HCEC 1CT (cell line): Measurements from ENCODE around the gene CYB5D1.

Source experiments
- DNase-seq: peaks from one replicate; pipeline ENCODE4 v3.0.0-alpha.2; 2017

CYB5D1 gene

DNA sequence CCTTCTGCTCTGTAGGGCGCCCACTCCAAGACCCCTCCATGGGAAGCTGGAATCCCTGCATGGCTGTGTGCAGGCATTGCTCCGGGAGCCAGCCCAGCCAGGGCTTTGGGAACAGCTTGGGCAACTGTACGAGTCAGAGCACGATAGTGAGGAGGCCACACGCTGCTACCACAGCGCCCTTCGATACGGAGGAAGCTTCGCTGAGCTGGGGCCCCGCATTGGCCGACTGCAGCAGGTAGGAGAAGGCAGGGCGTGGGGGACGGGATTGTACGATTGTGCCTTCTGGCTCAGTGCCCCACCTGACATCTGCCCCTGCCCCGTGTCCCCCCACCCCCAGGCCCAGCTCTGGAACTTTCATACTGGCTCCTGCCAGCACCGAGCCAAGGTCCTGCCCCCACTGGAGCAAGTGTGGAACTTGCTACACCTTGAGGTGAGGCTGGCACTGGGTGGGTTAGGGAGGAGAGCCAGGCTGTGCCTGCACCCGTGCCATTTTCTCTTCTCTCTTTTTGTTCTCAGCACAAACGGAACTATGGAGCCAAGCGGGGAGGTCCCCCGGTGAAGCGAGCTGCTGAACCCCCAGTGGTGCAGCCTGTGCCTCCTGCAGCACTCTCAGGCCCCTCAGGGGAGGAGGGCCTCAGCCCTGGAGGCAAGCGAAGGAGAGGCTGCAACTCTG lies 11.6 kb upstream of the CYB5D1 start:
- DNase-seq, result no peak

DNA sequence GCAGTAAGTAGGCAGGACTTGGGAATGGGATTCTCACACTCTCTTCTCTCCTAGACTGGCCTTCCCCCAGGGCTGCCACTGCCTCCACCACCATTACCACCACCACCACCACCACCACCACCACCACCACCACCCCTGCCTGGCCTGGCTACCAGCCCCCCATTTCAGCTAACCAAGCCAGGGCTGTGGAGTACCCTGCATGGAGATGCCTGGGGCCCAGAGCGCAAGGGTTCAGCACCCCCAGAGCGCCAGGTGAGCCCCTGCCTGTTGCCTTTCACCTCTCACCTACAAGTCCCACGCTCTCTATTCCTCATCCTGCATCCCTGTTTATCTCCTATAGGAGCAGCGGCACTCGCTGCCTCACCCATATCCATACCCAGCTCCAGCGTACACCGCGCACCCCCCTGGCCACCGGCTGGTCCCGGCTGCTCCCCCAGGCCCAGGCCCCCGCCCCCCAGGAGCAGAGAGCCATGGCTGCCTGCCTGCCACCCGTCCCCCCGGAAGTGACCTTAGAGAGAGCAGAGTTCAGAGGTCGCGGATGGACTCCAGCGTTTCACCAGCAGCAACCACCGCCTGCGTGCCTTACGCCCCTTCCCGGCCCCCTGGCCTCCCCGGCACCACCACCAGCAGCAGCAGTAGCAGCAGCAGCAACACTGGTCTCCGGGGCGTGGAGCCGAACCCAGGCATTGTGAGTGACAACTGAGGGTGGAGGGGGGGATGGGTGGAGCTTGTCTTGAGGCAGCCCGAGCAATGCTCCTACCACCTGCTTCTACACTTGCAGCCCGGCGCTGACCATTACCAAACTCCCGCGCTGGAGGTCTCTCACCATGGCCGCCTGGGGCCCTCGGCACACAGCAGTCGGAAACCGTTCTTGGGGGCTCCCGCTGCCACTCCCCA lies 10.8 kb upstream of the CYB5D1 start:
- DNase-seq, result no peak

DNA sequence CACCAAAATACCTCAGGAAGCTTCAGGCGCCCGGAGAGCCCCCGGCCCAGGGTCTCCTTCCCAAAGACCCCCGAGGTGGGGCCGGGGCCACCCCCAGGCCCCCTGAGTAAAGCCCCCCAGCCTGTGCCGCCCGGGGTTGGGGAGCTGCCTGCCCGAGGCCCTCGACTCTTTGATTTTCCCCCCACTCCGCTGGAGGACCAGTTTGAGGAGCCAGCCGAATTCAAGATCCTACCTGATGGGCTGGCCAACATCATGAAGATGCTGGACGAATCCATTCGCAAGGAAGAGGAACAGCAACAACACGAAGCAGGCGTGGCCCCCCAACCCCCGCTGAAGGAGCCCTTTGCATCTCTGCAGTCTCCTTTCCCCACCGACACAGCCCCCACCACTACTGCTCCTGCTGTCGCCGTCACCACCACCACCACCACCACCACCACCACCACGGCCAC lies 9.6 kb upstream of the CYB5D1 start:
- DNase-seq, result no peak

- DNase-seq, result no peak
Measured at GRCh38 chr17:7848739-7849129, 9.1 kb upstream of the CYB5D1 start.

DNA sequence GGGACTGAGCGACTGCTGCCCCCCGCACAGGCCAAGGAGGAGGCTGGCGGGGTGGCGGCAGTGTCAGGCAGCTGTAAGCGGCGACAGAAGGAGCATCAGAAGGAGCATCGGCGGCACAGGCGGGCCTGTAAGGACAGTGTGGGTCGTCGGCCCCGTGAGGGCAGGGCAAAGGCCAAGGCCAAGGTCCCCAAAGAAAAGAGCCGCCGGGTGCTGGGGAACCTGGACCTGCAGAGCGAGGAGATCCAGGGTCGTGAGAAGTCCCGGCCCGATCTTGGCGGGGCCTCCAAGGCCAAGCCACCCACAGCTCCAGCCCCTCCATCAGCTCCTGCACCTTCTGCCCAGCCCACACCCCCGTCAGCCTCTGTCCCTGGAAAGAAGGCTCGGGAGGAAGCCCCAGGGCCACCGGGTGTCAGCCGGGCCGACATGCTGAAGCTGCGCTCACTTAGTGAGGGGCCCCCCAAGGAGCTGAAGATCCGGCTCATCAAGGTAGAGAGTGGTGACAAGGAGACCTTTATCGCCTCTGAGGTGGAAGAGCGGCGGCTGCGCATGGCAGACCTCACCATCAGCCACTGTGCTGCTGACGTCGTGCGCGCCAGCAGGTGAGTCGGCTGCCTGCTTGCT lies 8.6 kb upstream of the CYB5D1 start:
- no peak for DNase-seq

DNA sequence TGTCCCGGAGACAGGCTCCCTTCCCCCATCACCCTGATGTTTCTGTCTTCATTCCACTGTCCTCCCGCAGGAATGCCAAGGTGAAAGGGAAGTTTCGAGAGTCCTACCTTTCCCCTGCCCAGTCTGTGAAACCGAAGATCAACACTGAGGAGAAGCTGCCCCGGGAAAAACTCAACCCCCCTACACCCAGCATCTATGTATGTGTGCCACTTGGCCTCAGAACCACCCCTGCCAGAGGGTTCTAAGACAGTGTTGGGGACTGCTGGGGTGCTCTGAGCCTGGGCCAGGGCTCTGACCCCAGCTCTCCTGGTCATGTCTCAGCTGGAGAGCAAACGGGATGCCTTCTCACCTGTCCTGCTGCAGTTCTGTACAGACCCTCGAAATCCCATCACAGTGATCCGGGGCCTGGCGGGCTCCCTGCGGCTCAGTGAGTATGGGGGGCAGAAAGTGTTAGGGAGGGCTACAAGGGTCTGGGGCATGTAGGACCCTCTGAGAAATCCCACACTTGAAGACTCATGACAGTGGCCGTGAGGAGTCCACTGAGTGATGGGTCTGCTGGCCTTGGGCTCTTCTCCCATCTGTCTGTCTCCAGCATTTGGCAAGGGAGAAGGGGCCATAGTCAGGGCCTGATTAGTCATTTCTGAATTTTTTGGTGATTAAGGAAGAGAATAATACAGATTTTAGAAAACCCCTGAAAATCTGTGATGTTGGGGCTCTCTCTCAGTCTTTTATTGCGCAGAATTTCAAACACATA lies 7.9 kb upstream of the CYB5D1 start:
- no peak for DNase-seq

DNA sequence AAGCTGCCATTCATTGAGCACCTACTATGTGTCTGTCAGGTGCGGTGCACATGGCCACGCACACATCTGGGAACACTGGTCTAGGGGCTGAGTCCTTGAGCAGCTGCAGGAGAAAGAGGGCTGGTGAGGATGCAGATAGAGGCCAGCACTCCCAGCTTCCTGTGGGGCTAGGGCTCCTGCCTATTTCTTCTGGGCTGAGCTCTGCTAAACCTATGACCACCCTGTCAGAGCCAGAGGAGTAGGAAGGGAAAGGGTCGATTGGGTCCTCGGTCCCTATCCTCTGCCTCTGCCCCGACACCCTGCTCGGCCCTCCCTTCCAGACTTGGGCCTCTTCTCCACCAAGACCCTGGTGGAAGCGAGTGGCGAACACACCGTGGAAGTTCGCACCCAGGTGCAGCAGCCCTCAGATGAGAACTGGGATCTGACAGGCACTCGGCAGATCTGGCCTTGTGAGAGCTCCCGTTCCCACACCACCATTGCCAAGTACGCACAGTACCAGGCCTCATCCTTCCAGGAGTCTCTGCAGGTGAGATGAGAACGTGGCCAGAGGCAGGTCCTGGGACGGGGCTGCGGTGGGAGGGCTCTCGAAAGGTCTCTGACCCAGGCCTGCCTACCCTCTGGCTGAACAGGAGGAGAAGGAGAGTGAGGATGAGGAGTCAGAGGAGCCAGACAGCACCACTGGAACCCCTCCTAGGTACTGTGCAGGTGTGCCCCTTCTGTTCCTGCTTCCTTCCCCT lies 6.9 kb upstream of the CYB5D1 start:
- no peak for DNase-seq

- peak; percentile 55 for DNase-seq
Measured at GRCh38 chr17:7851438-7852261, 6.2 kb upstream of the CYB5D1 start.

- no peak for DNase-seq
Measured at GRCh38 chr17:7852262-7852670, 5.5 kb upstream of the CYB5D1 start.

- DNase-seq, result no peak
Measured at GRCh38 chr17:7852919-7853690, 4.7 kb upstream of the CYB5D1 start.

DNA sequence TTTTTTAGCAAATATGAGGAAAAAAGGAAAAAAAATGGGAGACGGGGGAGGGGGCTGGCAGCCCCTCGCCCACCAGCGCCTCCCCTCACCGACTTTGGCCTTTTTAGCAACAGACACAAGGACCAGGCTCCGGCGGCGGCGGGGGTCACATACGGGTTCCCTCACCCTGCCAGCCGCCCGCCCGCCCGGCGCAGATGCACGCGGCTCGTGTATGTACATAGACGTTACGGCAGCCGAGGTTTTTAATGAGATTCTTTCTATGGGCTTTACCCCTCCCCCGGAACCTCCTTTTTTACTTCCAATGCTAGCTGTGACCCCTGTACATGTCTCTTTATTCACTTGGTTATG lies 4.1 kb upstream of the CYB5D1 start:
- DNase-seq, result no peak

DNA sequence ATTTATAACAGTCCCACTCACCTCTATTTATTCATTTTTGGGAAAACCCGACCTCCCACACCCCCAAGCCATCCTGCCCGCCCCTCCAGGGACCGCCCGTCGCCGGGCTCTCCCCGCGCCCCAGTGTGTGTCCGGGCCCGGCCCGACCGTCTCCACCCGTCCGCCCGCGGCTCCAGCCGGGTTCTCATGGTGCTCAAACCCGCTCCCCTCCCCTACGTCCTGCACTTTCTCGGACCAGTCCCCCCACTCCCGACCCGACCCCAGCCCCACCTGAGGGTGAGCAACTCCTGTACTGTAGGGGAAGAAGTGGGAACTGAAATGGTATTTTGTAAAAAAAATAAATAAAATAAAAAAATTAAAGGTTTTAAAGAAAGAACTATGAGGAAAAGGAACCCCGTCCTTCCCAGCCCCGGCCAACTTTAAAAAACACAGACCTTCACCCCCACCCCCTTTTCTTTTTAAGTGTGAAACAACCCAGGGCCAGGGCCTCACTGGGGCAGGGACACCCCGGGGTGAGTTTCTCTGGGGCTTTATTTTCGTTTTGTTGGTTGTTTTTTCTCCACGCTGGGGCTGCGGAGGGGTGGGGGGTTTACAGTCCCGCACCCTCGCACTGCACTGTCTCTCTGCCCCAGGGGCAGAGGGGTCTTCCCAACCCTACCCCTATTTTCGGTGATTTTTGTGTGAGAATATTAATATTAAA lies 3.6 kb upstream of the CYB5D1 start:
- no peak for DNase-seq

DNA sequence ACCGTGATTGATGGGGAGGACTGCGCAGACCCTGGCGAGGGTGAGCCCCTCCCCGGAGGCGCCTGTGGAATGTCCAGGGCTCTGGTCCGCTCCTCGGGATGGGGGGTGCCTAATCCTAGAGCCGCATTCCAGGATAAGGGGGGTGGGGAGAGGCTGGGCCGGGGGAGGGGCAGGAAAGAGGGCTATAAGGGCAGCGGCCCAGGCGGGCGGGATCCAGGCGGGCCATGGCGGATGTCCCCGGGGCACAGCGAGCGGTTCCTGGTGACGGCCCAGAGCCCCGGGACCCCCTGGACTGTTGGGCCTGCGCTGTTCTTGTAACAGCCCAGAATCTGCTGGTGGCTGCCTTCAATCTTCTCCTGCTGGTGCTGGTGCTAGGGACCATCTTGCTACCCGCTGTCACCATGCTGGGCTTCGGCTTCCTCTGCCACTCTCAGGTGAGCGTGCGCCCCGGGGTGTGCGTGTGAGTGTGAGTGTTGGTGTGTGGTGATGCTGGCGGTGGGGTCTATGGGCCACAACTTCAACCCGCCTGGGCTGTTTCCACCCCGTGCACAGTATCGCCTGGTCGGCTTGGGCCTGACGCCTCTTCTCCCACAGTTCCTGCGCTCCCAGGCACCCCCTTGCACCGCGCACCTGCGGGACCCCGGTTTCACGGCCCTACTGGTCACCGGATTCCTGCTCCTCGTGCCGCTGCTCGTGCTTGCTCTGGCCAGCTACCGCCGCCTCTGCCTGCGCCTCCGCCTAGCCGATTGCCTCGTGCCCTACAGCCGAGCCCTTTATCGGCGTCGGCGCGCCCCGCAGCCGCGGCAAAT lies 2.7 kb upstream of the CYB5D1 start, which contains the start of gene TMEM88:
Gene TMEM88 (plus strand): TSS at position 216 of the 809 bp plus-strand sequence. CDS start 9 bp downstream, at position 225.
- DNase-seq, result no peak

- DNase-seq, result no peak
Measured at GRCh38 chr17:7855660-7856010, 2.2 kb upstream of the CYB5D1 start.

GRCh38 chr17:7856011-7856810 lies 1.6 kb upstream of the CYB5D1 start:
- DNase-seq, result peak; percentile 30

DNA sequence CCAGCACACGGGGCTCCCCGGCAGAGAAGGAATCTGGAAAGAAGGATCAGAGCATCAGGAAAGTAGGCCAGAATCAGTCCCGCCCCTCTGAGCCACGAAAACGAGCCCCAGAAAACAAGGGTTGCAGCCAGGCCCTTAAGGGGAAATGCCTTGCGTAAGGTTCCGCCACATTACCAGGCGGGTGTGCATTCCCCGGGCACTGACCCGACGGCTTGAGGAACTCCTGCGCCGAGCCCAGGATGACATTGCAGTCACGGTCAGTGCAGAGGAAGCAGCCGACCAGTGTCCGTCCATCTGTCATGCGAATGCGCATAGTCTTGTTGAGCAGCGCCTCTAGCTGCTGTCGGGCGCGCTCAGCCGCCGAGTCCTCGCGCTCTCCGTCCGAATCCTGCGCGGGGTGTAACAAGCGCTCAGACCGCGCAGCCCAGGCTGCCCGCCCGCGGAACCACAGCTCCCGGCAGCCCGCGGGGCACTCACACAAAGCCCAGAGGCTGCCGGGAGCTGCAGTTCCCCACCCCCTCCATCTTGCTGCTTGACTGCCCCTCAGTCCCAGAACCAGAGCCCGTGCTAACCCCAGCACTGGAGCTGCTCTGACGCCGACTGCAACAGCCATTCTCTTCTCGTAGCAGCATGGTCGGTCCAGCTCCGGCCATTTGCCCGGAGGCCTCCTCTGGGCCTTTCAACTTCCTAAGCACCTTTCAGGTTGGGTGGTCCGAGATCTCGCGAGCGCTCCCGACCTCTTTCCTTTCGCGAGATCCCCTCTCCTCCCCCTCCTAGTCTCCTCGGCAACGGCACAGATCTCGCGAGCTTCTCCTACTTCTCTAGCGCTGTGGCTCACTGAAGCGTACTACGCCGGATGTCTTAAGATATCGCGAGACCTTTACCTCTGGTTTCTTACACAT lies 741 bp upstream of the CYB5D1 start, which contains the start of gene NAA38:
Gene NAA38 (minus strand): TSS at position 749 of the 902 bp plus-strand sequence. CDS start 96 bp downstream, at position 653.
- DNase-seq, result peak; percentile 99

DNA sequence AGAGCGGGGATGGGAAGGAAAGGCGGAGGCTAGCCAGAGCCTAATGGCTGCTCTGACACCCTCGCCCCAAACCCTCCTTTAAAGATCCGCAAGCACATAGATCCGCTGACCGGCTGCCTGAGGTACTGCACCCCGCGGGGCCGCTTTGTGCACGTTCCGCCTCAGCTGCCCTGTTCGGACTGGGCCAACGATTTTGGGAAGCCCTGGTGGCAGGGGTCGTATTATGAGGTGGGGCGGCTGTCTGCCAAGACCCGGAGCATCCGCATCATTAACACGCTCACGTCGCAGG lies 663 bp downstream of the CYB5D1 start:
- DNase-seq, result peak; percentile 56
